Cerebellar cortex (tissue), 1 donor: Measurements from ENCODE around the gene C10orf62.
A peak's percentile ranks its signal among the peaks of the same experiment; 100 is the strongest.
"Not testable (repeated sequence)": the region's sequence is repeated elsewhere in the genome, so short reads cannot be mapped to it uniquely, and the experiment has no call there.

Experiments
- DNase-seq: peaks from one replicate; pipeline ENCODE4 v3.0.0-alpha.2; 2015; ENCODE audit warnings: low spot score

The C10orf62 gene

DNA sequence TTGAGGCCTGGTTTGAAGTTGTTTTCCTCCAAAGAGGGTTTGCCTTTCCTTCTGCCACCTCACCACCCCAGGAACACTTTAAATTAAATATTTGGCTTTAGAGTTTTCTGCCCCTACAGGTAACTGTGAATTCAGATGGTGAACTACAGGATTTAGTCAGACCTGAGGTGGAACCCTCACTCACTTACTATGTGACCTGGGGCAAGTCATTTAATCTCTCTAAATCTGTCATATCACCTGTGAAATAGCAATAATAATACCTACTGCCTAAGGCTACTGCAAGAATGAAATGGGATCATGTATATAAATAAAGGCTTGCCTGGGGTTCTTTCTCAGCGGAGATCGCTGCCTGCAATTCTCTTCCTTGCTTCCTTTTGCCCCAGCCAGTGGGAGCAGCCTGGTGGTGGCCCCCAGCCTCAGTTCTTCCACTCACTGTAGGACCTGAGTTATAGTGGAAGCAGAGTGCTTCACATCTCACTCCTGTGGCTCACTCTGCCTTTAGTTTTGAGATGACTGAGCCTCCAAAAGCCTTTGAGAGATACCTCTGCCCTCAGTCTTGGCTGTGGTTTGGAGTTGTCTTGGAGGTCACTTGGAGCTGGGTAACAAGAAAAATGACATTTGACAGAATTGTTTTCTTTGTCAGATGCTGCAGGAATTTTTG is 23.1 kb upstream of the C10orf62 start:
- no peak for DNase-seq

- DNase-seq = no peak
Measured at GRCh38 chr10:97567891-97568290, 21.6 kb upstream of the C10orf62 start.

GRCh38 chr10:97570146-97570788 is 19.3 kb upstream of the C10orf62 start:
- no peak for DNase-seq

DNA sequence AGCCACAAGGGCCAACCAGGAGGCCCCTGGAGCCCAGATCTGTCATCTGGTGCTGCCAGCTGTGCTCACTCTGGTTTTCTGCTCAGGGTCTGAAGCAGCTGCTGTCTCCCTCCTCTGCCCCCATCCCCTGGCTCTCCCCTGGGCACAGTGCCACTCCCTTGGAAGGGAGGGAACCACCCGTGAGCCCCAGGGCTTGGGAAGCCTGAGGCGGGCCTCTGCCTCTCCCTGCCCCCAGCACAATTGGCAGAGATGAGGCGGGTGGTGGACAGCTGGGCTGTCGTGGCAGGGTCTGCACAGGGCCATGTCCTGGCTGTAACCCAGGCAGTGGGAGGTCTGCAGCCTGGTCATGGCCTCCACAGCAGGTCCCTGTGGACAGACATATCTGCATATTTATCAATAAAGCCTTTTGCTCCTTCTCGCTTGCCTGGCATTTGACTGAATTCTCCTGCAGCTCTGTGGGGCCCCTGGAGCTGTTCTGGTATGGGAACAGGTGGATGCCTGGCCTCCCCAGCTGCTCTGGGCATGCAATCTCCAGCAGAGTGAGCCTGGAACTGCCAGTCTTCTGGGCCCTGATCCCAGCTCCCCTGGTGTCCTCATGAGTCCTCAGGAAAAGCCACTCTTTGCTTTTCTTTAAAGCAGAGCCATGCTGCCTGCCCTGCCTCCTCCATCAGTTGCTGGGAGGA is 18.6 kb upstream of the C10orf62 start:
- DNase-seq = peak; percentile 93

DNA sequence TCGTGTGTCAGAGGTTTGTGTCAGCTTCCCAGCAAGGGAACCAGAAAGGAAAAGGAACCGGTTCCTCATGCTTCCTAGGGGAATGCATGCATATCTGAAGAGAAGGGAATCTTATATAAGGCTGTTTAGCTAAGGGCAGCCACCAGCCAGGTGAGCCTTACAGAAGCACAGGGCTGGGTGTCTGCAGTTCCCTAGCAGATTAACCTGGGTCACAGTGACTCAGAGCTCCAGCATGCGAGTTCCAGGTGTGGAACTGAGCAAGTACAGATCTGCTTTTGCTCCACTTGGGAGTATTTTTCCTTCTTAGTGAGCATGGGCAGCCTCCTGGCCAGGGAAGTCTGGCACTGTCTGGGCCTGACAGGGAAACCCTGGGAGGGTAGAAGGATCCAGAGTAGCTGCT is 17.9 kb upstream of the C10orf62 start:
- DNase-seq = peak; percentile 61

GRCh38 chr10:97572214-97572989 is 17.1 kb upstream of the C10orf62 start, which contains the start of gene ANKRD2:
Gene ANKRD2 (plus strand): TSS chr10:97572779. CDS start chr10:97572789, 10 bp downstream.
- DNase-seq = peak; percentile 88

GRCh38 chr10:97573021-97573420 is 16.5 kb upstream of the C10orf62 start:
- no peak for DNase-seq

DNA sequence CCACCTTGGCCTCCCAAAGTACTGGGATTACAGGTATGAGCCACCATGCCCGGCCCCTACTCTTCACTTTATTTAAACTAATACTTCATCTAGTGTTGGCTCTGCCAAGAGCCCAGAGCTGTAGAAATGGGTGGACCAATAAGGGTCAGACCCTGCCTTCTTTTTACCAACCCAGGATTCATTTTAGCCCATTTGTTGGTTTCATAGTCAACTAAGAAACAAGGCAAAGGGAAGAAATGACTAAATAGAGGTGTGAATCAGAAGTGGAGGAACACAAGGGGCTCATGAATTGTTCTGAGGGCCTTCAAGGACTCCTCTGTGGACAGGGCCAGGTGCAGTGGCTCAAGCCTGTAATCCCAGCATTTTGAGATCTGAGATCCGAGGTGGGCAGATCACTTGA is 15.8 kb upstream of the C10orf62 start:
- DNase-seq = no peak

DNA sequence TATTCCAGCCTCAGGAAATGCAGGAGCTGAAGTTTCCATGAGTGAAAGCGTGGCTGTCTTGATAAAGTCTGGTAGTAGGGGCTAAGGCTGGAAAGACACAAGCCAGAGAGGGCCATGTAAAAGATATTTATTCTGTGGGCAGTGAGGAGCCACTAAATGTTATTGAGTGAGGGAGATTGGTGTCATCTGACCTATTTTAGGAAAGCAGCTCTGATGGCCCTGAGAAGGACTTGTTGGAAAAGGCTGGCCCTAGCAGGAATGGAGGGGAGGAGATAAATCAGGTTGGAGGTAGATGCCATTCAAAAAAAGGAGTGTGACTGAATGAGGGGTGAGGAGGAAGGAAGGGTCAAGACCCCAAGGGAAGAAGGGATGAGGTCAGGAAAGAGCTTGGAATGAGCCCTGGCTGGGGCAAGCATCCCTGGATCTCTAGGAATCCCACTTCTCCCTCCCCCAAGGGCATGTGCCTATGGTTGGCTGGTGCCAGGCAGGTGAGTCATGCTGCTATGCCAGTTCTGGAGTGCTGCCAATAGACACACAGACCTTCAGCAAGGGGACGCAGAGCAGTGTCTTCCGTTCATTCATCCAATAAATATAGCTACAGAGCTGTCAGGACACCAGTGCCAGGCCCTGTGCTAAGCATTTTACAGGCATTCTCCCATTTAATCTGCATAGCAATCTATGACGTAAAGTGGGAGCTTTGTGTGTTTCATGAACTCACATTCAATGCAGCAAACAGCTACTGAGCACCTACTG is 15.0 kb upstream of the C10orf62 start:
- peak; percentile 94 for DNase-seq

GRCh38 chr10:97575127-97575668 is 14.3 kb upstream of the C10orf62 start:
- no peak for DNase-seq

- DNase-seq = not testable (repeated sequence)
Measured at GRCh38 chr10:97576487-97576886, 13.0 kb upstream of the C10orf62 start.

DNA sequence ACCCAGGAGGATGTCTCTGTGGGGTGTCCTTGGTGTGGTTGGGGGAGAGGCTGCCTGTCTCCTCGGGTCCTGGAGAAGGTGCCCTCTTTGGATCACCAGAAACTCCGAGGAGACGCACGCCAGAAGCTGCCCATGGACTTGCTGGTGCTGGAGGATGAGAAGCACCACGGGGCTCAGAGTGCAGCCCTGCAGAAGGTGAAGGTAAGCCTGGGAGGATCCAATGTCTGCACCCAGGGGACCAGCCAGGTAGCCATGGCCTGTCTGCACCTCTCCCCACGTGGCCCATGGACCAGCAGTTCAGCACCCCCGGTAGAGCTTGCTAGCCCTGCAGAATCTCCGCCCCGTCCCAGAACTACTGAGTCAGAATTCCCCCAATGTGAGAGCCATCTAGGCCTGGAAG is 11.8 kb upstream of the C10orf62 start:
- no peak for DNase-seq

GRCh38 chr10:97578171-97578844 is 11.2 kb upstream of the C10orf62 start:
- no peak for DNase-seq

GRCh38 chr10:97580421-97581367 is 8.8 kb upstream of the C10orf62 start:
- DNase-seq = peak; percentile 52

- no peak for DNase-seq
Measured at GRCh38 chr10:97582169-97582568, 7.4 kb upstream of the C10orf62 start.

DNA sequence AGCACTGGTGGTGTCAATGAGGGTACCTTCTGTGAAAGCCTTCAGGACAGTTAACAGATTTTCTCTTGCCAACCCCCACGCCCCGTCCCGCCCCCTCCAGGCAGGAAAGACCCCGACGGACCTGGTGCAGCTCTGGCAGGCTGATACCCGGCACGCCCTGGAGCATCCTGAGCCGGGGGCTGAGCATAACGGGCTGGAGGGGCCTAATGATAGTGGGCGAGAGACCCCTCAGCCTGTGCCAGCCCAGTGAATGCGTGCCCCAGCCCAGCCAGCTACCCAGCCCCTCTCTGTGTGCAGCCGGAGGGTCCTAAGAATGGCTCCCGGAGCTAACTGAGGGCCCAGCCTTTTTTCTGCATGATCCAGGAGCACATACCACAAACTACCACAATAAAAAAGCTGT is 6.0 kb upstream of the C10orf62 start:
- no peak for DNase-seq

GRCh38 chr10:97584060-97584797 is 5.3 kb upstream of the C10orf62 start, which contains the start of gene HOGA1:
Gene HOGA1 (plus strand): TSS chr10:97584389. CDS start chr10:97584704, 315 bp downstream.
- DNase-seq = peak; percentile 100

DNA sequence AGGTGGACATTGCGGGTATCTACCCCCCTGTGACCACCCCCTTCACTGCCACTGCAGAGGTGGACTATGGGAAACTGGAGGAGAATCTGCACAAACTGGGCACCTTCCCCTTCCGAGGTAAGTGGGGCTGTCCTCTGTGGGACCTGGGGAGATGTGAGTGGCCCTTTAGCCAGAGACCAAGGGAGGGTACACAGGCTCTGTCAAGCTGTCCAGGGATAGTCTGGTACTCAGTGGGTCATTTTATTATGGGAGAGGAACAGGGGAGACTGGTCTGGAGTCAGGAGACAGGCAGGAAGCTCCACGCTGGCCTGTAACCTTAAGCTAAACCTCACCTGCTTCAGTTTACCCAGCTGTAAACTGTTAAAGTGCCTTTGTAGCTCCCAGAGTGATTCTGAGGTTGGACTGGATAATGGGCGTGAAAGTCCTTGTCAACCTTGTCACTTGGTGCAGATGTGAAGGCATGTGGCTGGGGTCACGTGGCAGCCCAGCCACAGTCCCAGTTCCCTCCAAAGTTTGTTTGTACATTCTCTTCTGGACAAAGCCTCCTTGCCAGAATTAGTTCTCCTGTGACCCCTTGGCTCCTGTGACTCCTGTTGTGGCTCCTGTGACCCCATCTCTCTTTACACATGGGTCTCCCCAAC is 4.6 kb upstream of the C10orf62 start:
- DNase-seq = no peak
